Measurements from ENCODE around the gene MYO1B. TPM values are rescaled to one million over a fixed set of nuclear protein-coding genes. Genes with fewer than 3 reads are reported as not detected.

The MYO1B gene
- total and polyA plus RNA-seq, 2 of the 4 experiments (the other 2 are of a cell fraction) = 57.2 to 116 TPM

DNA sequence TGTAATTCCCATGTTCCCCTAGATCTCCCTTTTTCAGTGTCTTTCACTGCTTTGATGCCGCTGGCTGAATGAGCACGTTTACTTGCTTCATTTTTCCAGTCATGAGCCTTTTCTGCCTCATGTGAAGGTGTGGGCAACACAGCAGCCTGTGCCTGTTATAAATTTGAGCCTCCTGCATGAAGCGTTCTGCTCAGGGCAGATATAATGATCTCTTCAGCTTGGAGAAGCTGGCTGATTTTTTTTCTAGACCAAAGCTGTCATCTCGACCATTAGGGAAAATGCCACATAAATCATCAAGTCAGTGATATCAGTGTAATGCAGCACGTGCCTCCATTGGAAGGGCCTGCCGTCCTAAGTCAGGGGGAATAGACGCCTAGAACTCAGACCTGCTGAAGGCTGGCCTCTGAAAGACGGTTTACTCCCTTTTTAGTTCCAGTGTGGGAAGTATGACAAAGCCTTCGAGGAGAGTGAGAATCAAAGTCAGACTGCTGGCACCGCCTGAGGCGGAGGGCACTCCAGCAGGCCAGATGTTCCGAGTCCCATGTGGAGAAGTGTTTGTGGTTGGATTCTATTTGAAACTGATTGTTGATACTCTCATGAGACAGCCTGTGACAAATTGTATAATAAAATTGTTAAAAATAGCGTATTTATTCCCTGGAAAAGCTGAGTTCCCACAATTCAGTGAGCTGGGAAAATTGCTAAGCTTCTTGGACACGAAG is 196.5 kb downstream of the MYO1B start:
- H3K79me1 ChIP-seq (ENCODE audit: low read depth in 1 of 2, low read length in 2 of 2) = no peaks in the 10 kb centered on the region
- peak; percentile 27 for DNase-seq
- H3K4ac ChIP-seq (ENCODE audit: low read depth, low read length) = no peak overlapping the region
- no peaks in the 10 kb centered on the region for H3K9me1 ChIP-seq (ENCODE audit: insufficient read depth, low read length)
- no peak overlapping the region for H2AK9ac ChIP-seq (replicated peaks; ENCODE audit: low read depth, low read length, poor library complexity)
- no peak for ATAC-seq (ENCODE audit: low read depth)
- ChIA-PET CTCF (no interaction called here), POLR2A (ENCODE audit: unreplicated experiment) (no interaction called here)
- no peak overlapping the region for H3K9ac ChIP-seq (ENCODE audit: low read depth, low read length)
- H4K20me1 ChIP-seq (ENCODE audit: insufficient read depth, low read length) = no peaks in the 10 kb centered on the region
- in situ Hi-C loops (cut with MboI; ENCODE audit: low sequenced_read_pairs) = no loop called here
- TF ChIP-seq RAD21 (IDR thresholded peaks at IDR 0.05; ENCODE audit: low read length) = no peak
- TF ChIP-seq, protein P1, sequence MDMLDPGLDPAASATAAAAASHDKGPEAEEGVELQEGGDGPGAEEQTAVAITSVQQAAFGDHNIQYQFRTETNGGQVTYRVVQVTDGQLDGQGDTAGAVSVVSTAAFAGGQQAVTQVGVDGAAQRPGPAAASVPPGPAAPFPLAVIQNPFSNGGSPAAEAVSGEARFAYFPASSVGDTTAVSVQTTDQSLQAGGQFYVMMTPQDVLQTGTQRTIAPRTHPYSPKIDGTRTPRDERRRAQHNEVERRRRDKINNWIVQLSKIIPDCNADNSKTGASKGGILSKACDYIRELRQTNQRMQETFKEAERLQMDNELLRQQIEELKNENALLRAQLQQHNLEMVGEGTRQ (IDR thresholded peaks at IDR 0.05; ENCODE audit: low read depth, low read length) = no peak
- no peak for TF ChIP-seq FOS (IDR thresholded peaks at IDR 0.05; ENCODE audit: low read depth, low read length)
- no peak for TF ChIP-seq RFX5 (IDR thresholded peaks at IDR 0.05; ENCODE audit: low read depth, low read length)
- TF ChIP-seq NFE2L2 (IDR thresholded peaks at IDR 0.05; ENCODE audit: low read depth, low read length) = no peak
- TF ChIP-seq, protein P2, sequence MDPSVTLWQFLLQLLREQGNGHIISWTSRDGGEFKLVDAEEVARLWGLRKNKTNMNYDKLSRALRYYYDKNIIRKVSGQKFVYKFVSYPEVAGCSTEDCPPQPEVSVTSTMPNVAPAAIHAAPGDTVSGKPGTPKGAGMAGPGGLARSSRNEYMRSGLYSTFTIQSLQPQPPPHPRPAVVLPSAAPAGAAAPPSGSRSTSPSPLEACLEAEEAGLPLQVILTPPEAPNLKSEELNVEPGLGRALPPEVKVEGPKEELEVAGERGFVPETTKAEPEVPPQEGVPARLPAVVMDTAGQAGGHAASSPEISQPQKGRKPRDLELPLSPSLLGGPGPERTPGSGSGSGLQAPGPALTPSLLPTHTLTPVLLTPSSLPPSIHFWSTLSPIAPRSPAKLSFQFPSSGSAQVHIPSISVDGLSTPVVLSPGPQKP (IDR thresholded peaks at IDR 0.05; ENCODE audit: borderline replicate concordance, low read depth, low read length) = no peak
- TF ChIP-seq MAZ (IDR thresholded peaks at IDR 0.05; ENCODE audit: borderline replicate concordance, low read depth, low read length) = no peak
- TF ChIP-seq MAFK (IDR thresholded peaks at IDR 0.05; ENCODE audit: low read depth, low read length) = no peak
- no peak for TF ChIP-seq RCOR1 (IDR thresholded peaks at IDR 0.05; ENCODE audit: insufficient replicate concordance, low read length)
- TF ChIP-seq SMC3 (IDR thresholded peaks at IDR 0.05; ENCODE audit: low read depth, low read length) = no peak
- no peak for TF ChIP-seq CHD1 (IDR thresholded peaks at IDR 0.05; ENCODE audit: low read depth, low read length)
- no peak for TF ChIP-seq MXI1 (IDR thresholded peaks at IDR 0.05; ENCODE audit: borderline replicate concordance, low read depth, low read length)
- TF ChIP-seq, protein P3, sequence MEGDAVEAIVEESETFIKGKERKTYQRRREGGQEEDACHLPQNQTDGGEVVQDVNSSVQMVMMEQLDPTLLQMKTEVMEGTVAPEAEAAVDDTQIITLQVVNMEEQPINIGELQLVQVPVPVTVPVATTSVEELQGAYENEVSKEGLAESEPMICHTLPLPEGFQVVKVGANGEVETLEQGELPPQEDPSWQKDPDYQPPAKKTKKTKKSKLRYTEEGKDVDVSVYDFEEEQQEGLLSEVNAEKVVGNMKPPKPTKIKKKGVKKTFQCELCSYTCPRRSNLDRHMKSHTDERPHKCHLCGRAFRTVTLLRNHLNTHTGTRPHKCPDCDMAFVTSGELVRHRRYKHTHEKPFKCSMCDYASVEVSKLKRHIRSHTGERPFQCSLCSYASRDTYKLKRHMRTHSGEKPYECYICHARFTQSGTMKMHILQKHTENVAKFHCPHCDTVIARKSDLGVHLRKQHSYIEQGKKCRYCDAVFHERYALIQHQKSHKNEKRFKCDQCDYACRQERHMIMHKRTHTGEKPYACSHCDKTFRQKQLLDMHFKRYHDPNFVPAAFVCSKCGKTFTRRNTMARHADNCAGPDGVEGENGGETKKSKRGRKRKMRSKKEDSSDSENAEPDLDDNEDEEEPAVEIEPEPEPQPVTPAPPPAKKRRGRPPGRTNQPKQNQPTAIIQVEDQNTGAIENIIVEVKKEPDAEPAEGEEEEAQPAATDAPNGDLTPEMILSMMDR (conservative IDR thresholded peaks at IDR 0.05; ENCODE audit: low read depth, low read length) = no peak
- no peak for TF ChIP-seq CEBPB (IDR thresholded peaks at IDR 0.05; ENCODE audit: low read depth, low read length)
- no peak for TF ChIP-seq BHLHE40 (IDR thresholded peaks at IDR 0.05; ENCODE audit: low read depth, low read length)
- TF ChIP-seq POLR2A (IDR thresholded peaks at IDR 0.05; ENCODE audit: low read depth, low read length) = no peak
- intact Hi-C loops (cut with micrococcal nuclease) = loop anchor here (2.0 to 5.0 kb wide), 2 partner anchors 17 to 36 kb away; no protein-coding TSS in a partner anchor
- H3K4me1 ChIP-seq (ENCODE audit: control insufficient read depth, insufficient read depth, low read length) = 0 out of 2 replicates have a peak, but pooled peaks cover 2% of the 10 kb centered on the region
- H3K9me3 ChIP-seq (ENCODE audit: control insufficient read depth, insufficient read depth, low read length) = no peaks in the 10 kb centered on the region
- no peak overlapping the region for H3K14ac ChIP-seq (replicated peaks; ENCODE audit: low read depth, low read length)
- no peak overlapping the region for H2BK15ac ChIP-seq (ENCODE audit: low read depth, low read length)
- no peak overlapping the region for H3K18ac ChIP-seq (ENCODE audit: low read depth, low read length)
- 37% methylated on average over 3 of the region's 14 CpGs; no CpG with 5 or more reads in 1 of the 2 experiments for WGBS, 2 experiments (ENCODE audit: extremely low coverage in 2 of 2, insufficient read length in 1 of 2)
- dilution Hi-C loops (cut with HindIII; ENCODE audit: low sequenced_read_pairs, unreplicated experiment) = no loop called here
- H3K27me3 ChIP-seq (ENCODE audit: control insufficient read depth, insufficient read depth, low read length) = no peaks in the 10 kb centered on the region; the same call in 1 of the 2 replicates
- H2AK5ac ChIP-seq (ENCODE audit: low read depth, low read length) = no peak overlapping the region
- no peak overlapping the region for H4K91ac ChIP-seq (ENCODE audit: insufficient read depth, low read depth, low read length)
- no TSS peak for BruUV-seq (replicated peaks)
- H2BK5ac ChIP-seq (ENCODE audit: low read depth, low read length, poor library complexity, severe bottlenecking) = no peak overlapping the region
- no peak overlapping the region for H2BK120ac ChIP-seq (ENCODE audit: low read depth, low read length)
- H4K5ac ChIP-seq (ENCODE audit: low read depth, low read length) = no peak overlapping the region
- H2BK20ac ChIP-seq (ENCODE audit: low read depth, low read length) = no peak overlapping the region
- no peak overlapping the region for H3K27ac ChIP-seq (ENCODE audit: insufficient read depth, low read length)
- H3K4me2 ChIP-seq (ENCODE audit: low read depth, low read length) = no peak overlapping the region
- H3K23ac ChIP-seq (ENCODE audit: low read depth, low read length) = no peak overlapping the region
- peak overlapping the region; percentile 15 for H2AFZ ChIP-seq (replicated peaks; ENCODE audit: low read length, poor library complexity)
- no peaks in the 10 kb centered on the region for H3K36me3 ChIP-seq (ENCODE audit: control insufficient read depth, insufficient read depth, low read length)
- no peak overlapping the region for H3K56ac ChIP-seq (ENCODE audit: extremely low read depth, insufficient read depth, low read length)
- no peak overlapping the region for H4K8ac ChIP-seq (ENCODE audit: low read depth in 2 of 2, low read length in 2 of 2)
- H3K4me3 ChIP-seq (ENCODE audit: insufficient read depth, low read depth, low read length) = no peak overlapping the region

All from IMR-90 (cell line).